H9 (cell line): ENCODE results near the gene PHLPP2. TPM values are rescaled to one million over a fixed set of nuclear protein-coding genes. Genes with fewer than 3 reads are reported as not detected.

Experiments used
- DNase-seq: peaks from one replicate; pipeline ENCODE4 v3.0.0-alpha.2; 2017
- H2AFZ ChIP-seq: one replicate; pipeline ENCODE4 v1.6.1; 2013; ENCODE audit warnings: mild to moderate bottlenecking, low read length, control low read depth, moderate library complexity
- H2AK5ac ChIP-seq: 2 replicates; pipeline ENCODE4 v1.6.1; 2013; ENCODE audit warnings: low read length, control low read depth, mixed read lengths; ENCODE audit not compliant: insufficient read length
- H2BK120ac ChIP-seq: one replicate; pipeline ENCODE4 v1.6.1; 2013; ENCODE audit warnings: low read depth, mild to moderate bottlenecking, low read length, control low read depth, inconsistent platforms; ENCODE audit not compliant: poor library complexity, severe bottlenecking
- H2BK12ac ChIP-seq: 2 replicates; pipeline ENCODE4 v1.6.1; 2013; ENCODE audit warnings: low read length, control low read depth, mixed read lengths, low read depth; ENCODE audit not compliant: insufficient read length
- H2BK15ac ChIP-seq: 2 replicates; pipeline ENCODE4 v1.6.1; 2013; ENCODE audit warnings: low read depth, low read length, control low read depth
- H2BK20ac ChIP-seq: one replicate; pipeline ENCODE4 v1.6.1; 2013; ENCODE audit warnings: low read depth, mild to moderate bottlenecking, low read length, control low read depth, inconsistent platforms; ENCODE audit not compliant: poor library complexity, severe bottlenecking
- H2BK5ac ChIP-seq: 2 replicates; pipeline ENCODE4 v1.6.1; 2013; ENCODE audit warnings: low read length, control low read depth, mixed read lengths; ENCODE audit not compliant: insufficient read length
- H3K14ac ChIP-seq: 2 replicates; pipeline ENCODE4 v1.6.1; 2013; ENCODE audit warnings: low read length, control low read depth; ENCODE audit not compliant: insufficient read depth
- H3K18ac ChIP-seq: 2 replicates; pipeline ENCODE4 v1.6.1; 2013; ENCODE audit warnings: low read depth, mild to moderate bottlenecking, mixed read lengths, low read length, control low read depth; ENCODE audit not compliant: insufficient read length
- H3K23ac ChIP-seq: 2 replicates; pipeline ENCODE4 v1.6.1; 2013; ENCODE audit warnings: low read length, control low read depth, mixed read lengths, low read depth; ENCODE audit not compliant: insufficient read length
- H3K23me2 ChIP-seq: 2 replicates; pipeline ENCODE4 v1.6.1; 2013; ENCODE audit warnings: low read depth, mild to moderate bottlenecking, mixed read lengths, low read length, control low read depth; ENCODE audit not compliant: insufficient read length, poor library complexity, severe bottlenecking
- H3K27ac ChIP-seq: 2 replicates; pipeline ENCODE4 v1.5.1; 2013; ENCODE audit warnings: low read length, control low read depth, mixed read lengths, low read depth; ENCODE audit not compliant: insufficient read length
- H3K27me3 ChIP-seq: 2 replicates; pipeline ENCODE4 v1.6.1; 2013; ENCODE audit warnings: low read length, control low read depth, inconsistent platforms; ENCODE audit not compliant: insufficient read depth
- H3K4ac ChIP-seq: 2 replicates; pipeline ENCODE4 v1.6.1; 2013; ENCODE audit warnings: low read depth, mild to moderate bottlenecking, control low read depth, inconsistent platforms, low read length, moderate library complexity
- H3K4me1 ChIP-seq: 2 replicates; pipeline ENCODE4 v1.6.1; 2013; ENCODE audit warnings: low read length, control low read depth, inconsistent platforms; ENCODE audit not compliant: insufficient read depth
- H3K4me2 ChIP-seq: 2 replicates; pipeline ENCODE4 v1.6.1; 2013; ENCODE audit warnings: low read length, control low read depth, mixed read lengths; ENCODE audit not compliant: insufficient read length, insufficient read depth
- H3K56ac ChIP-seq: 2 replicates; pipeline ENCODE4 v1.6.1; 2013; ENCODE audit warnings: low read depth, mild to moderate bottlenecking, mixed read lengths, low read length, control low read depth; ENCODE audit not compliant: insufficient read length
- H3K79me1 ChIP-seq: 2 replicates; pipeline ENCODE4 v1.6.1; 2013; ENCODE audit warnings: low read depth, mild to moderate bottlenecking, moderate library complexity, low read length, control low read depth, inconsistent platforms; ENCODE audit not compliant: insufficient read depth, poor library complexity, severe bottlenecking
- H3K79me2 ChIP-seq: 2 replicates; pipeline ENCODE4 v1.6.1; 2013; ENCODE audit warnings: low read length, control low read depth, inconsistent platforms; ENCODE audit not compliant: insufficient read depth
- H3K9ac ChIP-seq: 2 replicates; pipeline ENCODE4 v1.6.1; 2013; ENCODE audit warnings: low read length, control low read depth, mixed read lengths; ENCODE audit not compliant: insufficient read length; ENCODE audit errors: extremely low read depth
- H3K9me3 ChIP-seq: one replicate; pipeline ENCODE4 v1.6.1; 2013; ENCODE audit warnings: low read depth, low read length, inconsistent platforms; ENCODE audit not compliant: control insufficient read depth
- H3T11ph ChIP-seq: one replicate; pipeline ENCODE4 v1.6.1; 2013; ENCODE audit warnings: mild to moderate bottlenecking, low read length, control low read depth, inconsistent platforms
- H4K20me1 ChIP-seq: one replicate; pipeline ENCODE4 v1.6.1; 2013; ENCODE audit not compliant: control insufficient read depth, insufficient read length, insufficient read depth
- H4K5ac ChIP-seq: 2 replicates; pipeline ENCODE4 v1.6.1; 2013; ENCODE audit warnings: low read depth, mild to moderate bottlenecking, mixed read lengths, low read length, control low read depth; ENCODE audit not compliant: insufficient read length
- H4K8ac ChIP-seq: replicated peaks from 2 replicates; pipeline ENCODE4 v1.6.1; 2013; ENCODE audit warnings: low read length, control low read depth, mixed read lengths, low read depth; ENCODE audit not compliant: insufficient read length
- H4K91ac ChIP-seq: 2 replicates; pipeline ENCODE4 v1.6.1; 2013; ENCODE audit warnings: low read depth, mild to moderate bottlenecking, moderate library complexity, mixed read lengths, low read length, control low read depth; ENCODE audit not compliant: insufficient read length
- H3K27ac Mint-ChIP-seq, 3 experiments: 2 replicates in 2 of 3; 3 replicates in 1 of 3; pipeline ENCODE4 v1.8.0; 2020 to 2021; ENCODE audit warnings: mixed read lengths in 3 of 3, mild to moderate bottlenecking in 1 of 3, moderate library complexity in 1 of 3
- H3K27me3 Mint-ChIP-seq: 2 replicates; pipeline ENCODE4 v1.8.0; 2021; ENCODE audit warnings: low read depth, mild to moderate bottlenecking, moderate library complexity, mixed read lengths
- H3K36me3 Mint-ChIP-seq, 3 experiments: 2 replicates in 2 of 3; 3 replicates in 1 of 3; pipeline ENCODE4 v1.8.0; 2020 to 2021; ENCODE audit warnings: low read depth in 3 of 3, mixed read lengths in 3 of 3; ENCODE audit not compliant: insufficient read depth in 1 of 3
- H3K4me1 Mint-ChIP-seq, 2 experiments: 2 replicates each; pipeline ENCODE4 v1.8.0; 2020; ENCODE audit warnings: mixed read lengths in 2 of 2
- H3K4me3 Mint-ChIP-seq, 2 experiments: 2 replicates in 1 of 2; 3 replicates in 1 of 2; pipeline ENCODE4 v1.8.0; 2020 to 2021; ENCODE audit warnings: mild to moderate bottlenecking in 2 of 2, mixed read lengths in 2 of 2, moderate library complexity in 1 of 2
- H3K9me3 Mint-ChIP-seq, 2 experiments: 2 replicates in 1 of 2; 3 replicates in 1 of 2; pipeline ENCODE4 v1.8.0; 2020; ENCODE audit warnings: mild to moderate bottlenecking in 2 of 2, mixed read lengths in 2 of 2, moderate library complexity in 1 of 2
- WGBS: extraction: QIAGEN DNeasy Blood & Tissue Kit; methylation state at CpG from one replicate; pipeline ENCODE4 v1.1.7; 2013; ENCODE audit warnings: missing lambda C conversion rate, low lambda C conversion rate, mixed read lengths; ENCODE audit not compliant: insufficient read length; ENCODE audit errors: extremely low coverage; 5-methylcytosine and 5-hydroxymethylcytosine counted together
- total RNA-seq: library from RNA; stranded (reverse); gene quantifications from 2 replicates; pipeline ENCODE4 v1.2.1, GENCODE V29; 2021
- TF ChIP-seq, protein P1 (sequence below): fragments of 200-600 bp; sonication (generic); conservative IDR thresholded peaks from 3 replicates; pipeline ENCODE4 v1.8.0; 2021; ENCODE audit warnings: antibody characterized with exemption, mild to moderate bottlenecking

PHLPP2 gene
- total RNA-seq, 1 experiment from 2014 or later: 23.2 TPM

DNA sequence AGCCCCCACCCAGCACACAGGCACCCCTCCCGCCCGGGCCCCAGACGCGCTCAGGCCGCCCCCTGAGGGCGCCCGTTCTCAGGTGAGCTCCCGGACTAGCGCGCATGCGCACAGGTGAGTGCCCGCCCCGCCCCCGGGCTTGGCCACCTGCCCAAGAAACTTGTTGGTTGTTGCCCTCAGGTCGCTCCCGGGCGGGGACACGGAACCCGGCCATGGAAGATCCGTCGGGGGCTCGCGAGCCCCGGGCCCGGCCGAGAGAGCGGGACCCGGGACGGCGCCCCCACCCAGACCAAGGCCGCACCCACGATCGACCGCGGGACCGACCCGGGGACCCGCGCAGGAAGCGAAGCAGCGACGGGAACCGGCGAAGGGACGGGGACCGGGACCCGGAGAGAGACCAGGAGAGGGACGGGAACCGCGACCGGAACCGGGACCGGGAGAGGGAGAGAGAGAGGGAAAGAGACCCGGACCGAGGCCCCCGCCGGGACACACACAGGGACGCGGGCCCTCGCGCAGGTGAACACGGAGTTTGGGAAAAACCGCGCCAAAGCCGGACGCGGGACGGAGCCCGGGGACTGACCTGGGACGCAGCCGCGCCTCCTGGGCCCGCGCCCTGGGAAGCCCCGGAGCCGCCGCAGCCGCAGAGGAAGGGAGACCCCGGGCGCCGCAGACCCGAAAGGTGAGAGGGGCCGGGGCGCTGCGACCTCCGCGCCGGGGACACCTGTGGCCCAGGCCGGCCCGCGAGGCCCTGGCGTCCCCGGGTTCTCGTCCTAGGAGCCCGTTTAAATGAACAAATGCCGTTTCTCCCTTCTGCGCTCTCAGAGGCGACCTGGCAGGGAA is 98.3 kb downstream of the PHLPP2 start, which contains the start of gene MARVELD3:
MARVELD3 (plus strand) TSS at position 167 of the 840 bp plus-strand sequence; CDS start at position 213, 46 bp downstream.
- DNase-seq: peak; percentile 94
- no peaks in the 10 kb centered on the region for H3K23me2 ChIP-seq

More for the DNA sequence above, 98.3 kb downstream of the PHLPP2 start, which contains the start of gene MARVELD3:
- no peak within 1 kb of the TSS for H3K56ac ChIP-seq
- H3K27ac ChIP-seq: no peak within 1 kb of the TSS
- no peaks in the 10 kb centered on the region for H3K9me3 ChIP-seq
- no peaks in the 10 kb centered on the region for H3K79me2 ChIP-seq
- H2BK12ac ChIP-seq: no peak within 1 kb of the TSS
- WGBS: no CpG with 5 or more reads among the region's 98 CpGs
- no peaks in the 10 kb centered on the region for H3K79me1 ChIP-seq
- no peak within 1 kb of the TSS for H2BK120ac ChIP-seq
- Mint-ChIP-seq H3K4me1 (peaks cover 16 to 18% of the 10 kb centered on the region in 2 experiments), H3K27ac (peak within 1 kb of the TSS in 1 of 3 experiments; percentile 70; a peak in 2 of 7 replicates), H3K9me3 (peaks cover 0 to 3% of the 10 kb centered on the region in 2 experiments; a peak in 2 of 5 replicates), H3K4me3 (peak within 1 kb of the TSS; percentile 87 to 91), H3K27me3 (peaks cover 2% of the 10 kb centered on the region; the same call in 1 of the 2 replicates), H3K36me3 (peaks cover 10 to 28% (median 23%) of the 10 kb centered on the region in 3 experiments; a peak in 6 of 7 replicates)
- no peak within 1 kb of the TSS for H2AFZ ChIP-seq
- TF ChIP-seq, protein P1, sequence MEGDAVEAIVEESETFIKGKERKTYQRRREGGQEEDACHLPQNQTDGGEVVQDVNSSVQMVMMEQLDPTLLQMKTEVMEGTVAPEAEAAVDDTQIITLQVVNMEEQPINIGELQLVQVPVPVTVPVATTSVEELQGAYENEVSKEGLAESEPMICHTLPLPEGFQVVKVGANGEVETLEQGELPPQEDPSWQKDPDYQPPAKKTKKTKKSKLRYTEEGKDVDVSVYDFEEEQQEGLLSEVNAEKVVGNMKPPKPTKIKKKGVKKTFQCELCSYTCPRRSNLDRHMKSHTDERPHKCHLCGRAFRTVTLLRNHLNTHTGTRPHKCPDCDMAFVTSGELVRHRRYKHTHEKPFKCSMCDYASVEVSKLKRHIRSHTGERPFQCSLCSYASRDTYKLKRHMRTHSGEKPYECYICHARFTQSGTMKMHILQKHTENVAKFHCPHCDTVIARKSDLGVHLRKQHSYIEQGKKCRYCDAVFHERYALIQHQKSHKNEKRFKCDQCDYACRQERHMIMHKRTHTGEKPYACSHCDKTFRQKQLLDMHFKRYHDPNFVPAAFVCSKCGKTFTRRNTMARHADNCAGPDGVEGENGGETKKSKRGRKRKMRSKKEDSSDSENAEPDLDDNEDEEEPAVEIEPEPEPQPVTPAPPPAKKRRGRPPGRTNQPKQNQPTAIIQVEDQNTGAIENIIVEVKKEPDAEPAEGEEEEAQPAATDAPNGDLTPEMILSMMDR: peak; percentile 39; the same call in 1 of the 3 replicates
- H3K4me1 ChIP-seq: peaks cover 3% of the 10 kb centered on the region; the same call in 1 of the 2 replicates
- H3K23ac ChIP-seq: no peak within 1 kb of the TSS
- H2BK20ac ChIP-seq: no peak within 1 kb of the TSS
- H3K4me2 ChIP-seq: peak within 1 kb of the TSS; percentile 45
- no peak within 1 kb of the TSS for H4K5ac ChIP-seq
- H3K18ac ChIP-seq: peak within 1 kb of the TSS; percentile 91
- no peak within 1 kb of the TSS for H3T11ph ChIP-seq
- H4K91ac ChIP-seq: no peak within 1 kb of the TSS
- no peaks in the 10 kb centered on the region for H4K20me1 ChIP-seq
- no peak within 1 kb of the TSS for H2BK5ac ChIP-seq
- H3K9ac ChIP-seq: peak within 1 kb of the TSS; percentile 84
- H4K8ac ChIP-seq: no peak within 1 kb of the TSS
- no peaks in the 10 kb centered on the region for H3K27me3 ChIP-seq
- H2BK15ac ChIP-seq: no peak within 1 kb of the TSS
- H3K14ac ChIP-seq: peak within 1 kb of the TSS; percentile 95
- H3K4ac ChIP-seq: no peak within 1 kb of the TSS; the same call in 1 of the 2 replicates
- H2AK5ac ChIP-seq: no peak within 1 kb of the TSS
